Thymus (tissue), 11 donors: Measurements from ENCODE around the gene MIPOL1. TPM values are rescaled to one million over a fixed set of nuclear protein-coding genes. Genes with fewer than 3 reads are reported as not detected.

ENCODE experiments used
- DNase-seq, 9 donors: peaks; one replicate each; pipeline ENCODE4 v3.0.0-alpha.2; 2013; ENCODE audit warnings: low spot score in 9 of 9, low read depth in 6 of 9, missing footprints in 1 of 9
- H3K27ac ChIP-seq, 2 donors: one replicate each; pipeline ENCODE4 v1.5.1; 2013; ENCODE audit warnings: control low read depth in 1 of 2, low read depth in 1 of 2, low read length in 1 of 2, mild to moderate bottlenecking in 1 of 2, moderate library complexity in 1 of 2
- H3K27me3 ChIP-seq, 2 donors: one replicate each; pipeline ENCODE4 v1.5.1; 2013; ENCODE audit warnings: low read length in 1 of 2; ENCODE audit not compliant: control insufficient read depth in 2 of 2, insufficient read depth in 1 of 2
- H3K36me3 ChIP-seq, 2 donors: one replicate each; pipeline ENCODE4 v1.5.1; 2013; ENCODE audit warnings: low read length in 1 of 2, mild to moderate bottlenecking in 1 of 2, moderate library complexity in 1 of 2; ENCODE audit not compliant: control insufficient read depth in 2 of 2, insufficient read depth in 2 of 2
- H3K4me1 ChIP-seq, 2 donors: one replicate each; pipeline ENCODE4 v1.5.1; 2013; ENCODE audit warnings: low read length in 2 of 2; ENCODE audit not compliant: control insufficient read depth in 2 of 2, insufficient read depth in 2 of 2
- H3K4me3 ChIP-seq, 2 donors: one replicate each; pipeline ENCODE4 v1.5.1; 2013; ENCODE audit warnings: low read length in 2 of 2, control low read depth in 1 of 2, mild to moderate bottlenecking in 1 of 2
- H3K9me3 ChIP-seq, 2 donors: one replicate each; pipeline ENCODE4 v1.5.1; 2013; ENCODE audit warnings: low read length in 1 of 2, mild to moderate bottlenecking in 1 of 2; ENCODE audit not compliant: control insufficient read depth in 2 of 2, insufficient read depth in 1 of 2
- WGBS: extraction: QIAGEN DNeasy Blood & Tissue Kit; methylation state at CpG from one replicate; pipeline ENCODE4 v1.1.7; 2013; 5-methylcytosine and 5-hydroxymethylcytosine counted together
- polyA plus RNA-seq: library from polyadenylated mRNA; stranded (reverse); fragments of 200-250 nt; gene quantifications from one replicate; pipeline ENCODE4 v1.2.3, GENCODE V29; 2013
- total RNA-seq: library from RNA; stranded (reverse); fragments of 120-200 nt; gene quantifications from one replicate; pipeline ENCODE4 v1.2.4, GENCODE V29; 2013
- donor health status: healthy.

MIPOL1 gene
- total and polyA plus RNA-seq, 2 donors, result 2.1 to 2.5 TPM

GRCh38 chr14:37583358-37584210 is 385.8 kb downstream of the MIPOL1 start:
- Histone ChIP-seq H3K27me3 (peaks cover 48 to 69% of the 10 kb centered on the region in 2 donors), H3K4me1 (no peaks in the 10 kb centered on the region), H3K27ac (no peak overlapping the region), H3K36me3 (no peaks in the 10 kb centered on the region), H3K4me3 (no peak overlapping the region), H3K9me3 (peaks cover 0 to 2% of the 10 kb centered on the region in 2 donors)
- no peak for DNase-seq
- WGBS, result 6% methylated on average over 67 of the region's 67 CpGs

- no peaks in the 10 kb centered on the region for H3K36me3 ChIP-seq
- 11% methylated on average over 62 of the region's 62 CpGs for WGBS
- H3K27ac ChIP-seq, result no peak overlapping the region
- peaks cover 57 to 73% of the 10 kb centered on the region in 2 donors for H3K27me3 ChIP-seq
- no peak overlapping the region for H3K4me3 ChIP-seq
- no peaks in the 10 kb centered on the region for H3K4me1 ChIP-seq
- no peak for DNase-seq
- H3K9me3 ChIP-seq, result peaks cover 0 to 2% of the 10 kb centered on the region in 2 donors
Observed at GRCh38 chr14:37584211-37585100, 386.7 kb downstream of the MIPOL1 start.

GRCh38 chr14:37585101-37585511 is 387.4 kb downstream of the MIPOL1 start:
- peaks cover 0 to 2% of the 10 kb centered on the region in 2 donors for H3K9me3 ChIP-seq
- no peak overlapping the region for H3K27ac ChIP-seq
- no peaks in the 10 kb centered on the region for H3K4me1 ChIP-seq
- 11% methylated on average over 23 of the region's 23 CpGs for WGBS
- no peaks in the 10 kb centered on the region for H3K36me3 ChIP-seq
- H3K4me3 ChIP-seq, result no peak overlapping the region
- no peak for DNase-seq
- peaks cover 58 to 78% of the 10 kb centered on the region in 2 donors for H3K27me3 ChIP-seq

GRCh38 chr14:37585971-37586796 is 388.4 kb downstream of the MIPOL1 start:
- DNase-seq, result no peak
- Histone ChIP-seq H3K9me3 (peaks cover 0 to 2% of the 10 kb centered on the region in 2 donors), H3K27ac (no peak overlapping the region), H3K27me3 (peaks cover 68 to 84% of the 10 kb centered on the region in 2 donors), H3K4me3 (no peak overlapping the region), H3K4me1 (no peaks in the 10 kb centered on the region), H3K36me3 (no peaks in the 10 kb centered on the region)
- WGBS, result 11% methylated on average over 10 of the region's 10 CpGs

- 2% methylated on average over 1 of the region's 1 CpG for WGBS
- Histone ChIP-seq H3K4me1 (no peaks in the 10 kb centered on the region), H3K27me3 (peaks cover 72 to 90% of the 10 kb centered on the region in 2 donors), H3K27ac (no peak overlapping the region), H3K36me3 (no peaks in the 10 kb centered on the region), H3K9me3 (peaks cover 0 to 4% of the 10 kb centered on the region in 2 donors), H3K4me3 (no peak overlapping the region)
- DNase-seq, result no peak
Observed at GRCh38 chr14:37586797-37587130, 389.0 kb downstream of the MIPOL1 start.

GRCh38 chr14:37587131-37587803 is 389.5 kb downstream of the MIPOL1 start:
- Histone ChIP-seq H3K4me3 (no peak overlapping the region), H3K36me3 (no peaks in the 10 kb centered on the region), H3K27me3 (peaks cover 76 to 94% of the 10 kb centered on the region in 2 donors), H3K4me1 (no peaks in the 10 kb centered on the region), H3K27ac (no peak overlapping the region), H3K9me3 (peaks cover 0 to 5% of the 10 kb centered on the region in 2 donors)
- no peak for DNase-seq
- WGBS, result 17% methylated on average over 4 of the region's 4 CpGs

- Histone ChIP-seq H3K27ac (no peak overlapping the region), H3K9me3 (peaks cover 3 to 5% of the 10 kb centered on the region in 2 donors), H3K27me3 (peaks cover 83 to 96% of the 10 kb centered on the region in 2 donors), H3K4me3 (no peak overlapping the region), H3K4me1 (no peaks in the 10 kb centered on the region), H3K36me3 (no peaks in the 10 kb centered on the region)
- no peak for DNase-seq
- 5% methylated on average over 63 of the region's 63 CpGs for WGBS
Observed at GRCh38 chr14:37587881-37588666, 390.3 kb downstream of the MIPOL1 start.

GRCh38 chr14:37588667-37588955 is 390.9 kb downstream of the MIPOL1 start:
- Histone ChIP-seq H3K27ac (no peak overlapping the region), H3K4me3 (no peak overlapping the region), H3K9me3 (peaks cover 3% of the 10 kb centered on the region in 2 donors), H3K27me3 (peaks cover 83 to 96% of the 10 kb centered on the region in 2 donors), H3K36me3 (no peaks in the 10 kb centered on the region), H3K4me1 (no peaks in the 10 kb centered on the region)
- WGBS, result 15% methylated on average over 6 of the region's 6 CpGs
- DNase-seq, result no peak
